Gastrocnemius medialis (tissue), 4 donors: Measurements from ENCODE around the gene GLTPD2.

ENCODE experiments used
- CTCF ChIP-seq, 5 experiments: fragments of 450-650 bp in 3 of 5; fragments of 200-600 bp in 2 of 5; sonication (generic) in 2 of 5; IDR thresholded peaks in 4 of 5; conservative IDR thresholded peaks in 1 of 5; 1 replicate in 4 of 5; 2 replicates in 1 of 5; pipeline ENCODE4 v1.5.1; 2016 to 2019; ENCODE audit warnings: antibody characterized with exemption in 5 of 5, mild to moderate bottlenecking in 3 of 5, moderate library complexity in 3 of 5
- POLR2A ChIP-seq, 2 donors: fragments of 450-650 bp; IDR thresholded peaks; one replicate each; pipeline ENCODE4 v1.6.1; 2017; ENCODE audit warnings: antibody characterized with exemption in 2 of 2, mild to moderate bottlenecking in 2 of 2, moderate library complexity in 2 of 2

- TF ChIP-seq POLR2A (IDR thresholded peaks at IDR 0.05) (no peak), CTCF (IDR thresholded peaks at IDR 0.05 in 4 of 5, conservative IDR thresholded peaks at IDR 0.05 in 1 of 5) (no peak)
Observed at GRCh38 chr17:4788159-4788806, 481 bp upstream of the GLTPD2 start.
